Measurements from ENCODE around the gene MCM6. TPM values are rescaled to one million over a fixed set of nuclear protein-coding genes. Genes with fewer than 3 reads are reported as not detected.

MCM6 gene
- total RNA-seq, 1 experiment from 2014 or later, result 113 TPM

DNA sequence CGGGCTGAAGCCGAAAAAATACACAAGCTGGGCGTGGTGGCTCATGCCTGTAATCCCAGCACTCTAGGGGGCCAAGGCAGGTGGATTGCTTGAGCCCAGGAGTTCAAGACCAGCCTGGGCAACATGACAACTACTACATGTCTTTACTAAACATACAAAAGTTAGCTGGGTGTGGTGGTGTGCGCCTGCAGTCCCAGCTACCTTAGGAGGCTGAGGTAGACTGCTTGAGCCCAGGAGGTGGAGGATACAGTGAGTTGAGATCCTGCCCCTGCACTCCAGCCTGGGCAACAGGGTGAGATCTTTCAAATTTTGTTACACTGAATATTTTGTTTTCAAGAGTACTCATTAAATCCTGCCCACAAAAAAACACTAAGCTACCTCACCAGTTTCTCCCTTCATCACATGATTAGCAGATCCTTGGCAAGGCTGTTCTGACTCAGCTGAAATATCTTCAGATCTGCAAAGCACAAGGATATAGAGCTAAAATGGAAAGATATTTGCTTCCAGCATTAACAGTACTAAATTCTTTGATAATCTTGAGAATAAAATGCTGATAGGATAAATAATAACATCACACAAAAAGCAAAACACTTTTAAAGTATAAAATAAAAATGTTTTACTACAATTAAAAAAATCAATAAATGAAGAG lies 28.2 kb upstream of the MCM6 start:
- Histone ChIP-seq H3K18ac (ENCODE audit: insufficient read length, low read depth, low read length) (no peak overlapping the region), H3T11ph (ENCODE audit: low read length) (no peak overlapping the region), H2BK20ac (ENCODE audit: low read depth, low read length, poor library complexity, severe bottlenecking) (no peak overlapping the region), H3K23ac (ENCODE audit: insufficient read length, low read depth, low read length) (no peak overlapping the region), H4K5ac (ENCODE audit: insufficient read length, low read depth, low read length) (no peak overlapping the region), H3K79me2 (ENCODE audit: insufficient read depth, low read length) (no peaks in the 10 kb centered on the region), H2BK120ac (ENCODE audit: low read depth, low read length, poor library complexity, severe bottlenecking) (no peak overlapping the region), H2AFZ (ENCODE audit: low read length) (no peak overlapping the region), H3K27ac (ENCODE audit: insufficient read length, low read depth, low read length) (no peak overlapping the region), H3K14ac (ENCODE audit: insufficient read depth, low read length) (no peak overlapping the region), H3K79me1 (ENCODE audit: insufficient read depth, low read depth, low read length, poor library complexity, severe bottlenecking) (no peaks in the 10 kb centered on the region), H3K27me3 (ENCODE audit: insufficient read depth, low read length) (no peaks in the 10 kb centered on the region), H2AK5ac (ENCODE audit: insufficient read length, low read length) (no peak overlapping the region), H3K56ac (ENCODE audit: insufficient read length, low read depth, low read length) (no peak overlapping the region), H3K23me2 (ENCODE audit: insufficient read length, low read depth, low read length, poor library complexity, severe bottlenecking) (no peaks in the 10 kb centered on the region), H3K9me3 (ENCODE audit: control insufficient read depth, low read depth, low read length) (no peaks in the 10 kb centered on the region), H2BK12ac (ENCODE audit: insufficient read length, low read depth, low read length) (no peak overlapping the region), H2BK15ac (ENCODE audit: low read depth, low read length) (no peak overlapping the region), H3K4me2 (ENCODE audit: insufficient read depth, insufficient read length, low read length) (no peak overlapping the region), H4K8ac (replicated peaks; ENCODE audit: insufficient read length, low read depth, low read length) (no peak overlapping the region), H4K20me1 (ENCODE audit: control insufficient read depth, insufficient read depth, insufficient read length) (no peaks in the 10 kb centered on the region), H4K91ac (ENCODE audit: insufficient read length, low read depth, low read length) (no peak overlapping the region), H3K4me1 (ENCODE audit: insufficient read depth, low read length) (no peaks in the 10 kb centered on the region), H2BK5ac (ENCODE audit: insufficient read length, low read length) (no peak overlapping the region), H3K4ac (ENCODE audit: low read depth, low read length) (no peak overlapping the region), H3K9ac (ENCODE audit: extremely low read depth, insufficient read length, low read length) (no peak overlapping the region)
- Mint-ChIP-seq H3K27ac (peak overlapping the region in 1 of 3 experiments; percentile 74; a peak in 1 of 7 replicates), H3K36me3 (ENCODE audit: insufficient read depth in 1 of 3, low read depth in 3 of 3) (peaks cover 7 to 37% (median 36%) of the 10 kb centered on the region in 3 experiments; a peak in 6 of 7 replicates), H3K4me1 (peaks cover 3 to 11% of the 10 kb centered on the region in 2 experiments), H3K4me3 (no peak overlapping the region), H3K27me3 (ENCODE audit: low read depth) (no peaks in the 10 kb centered on the region), H3K9me3 (no peaks in the 10 kb centered on the region)
- no peak for DNase-seq
- WGBS (ENCODE audit: extremely low coverage, insufficient read length, low lambda C conversion rate), result no CpG with 5 or more reads among the region's 4 CpGs
- TF ChIP-seq, protein P1, sequence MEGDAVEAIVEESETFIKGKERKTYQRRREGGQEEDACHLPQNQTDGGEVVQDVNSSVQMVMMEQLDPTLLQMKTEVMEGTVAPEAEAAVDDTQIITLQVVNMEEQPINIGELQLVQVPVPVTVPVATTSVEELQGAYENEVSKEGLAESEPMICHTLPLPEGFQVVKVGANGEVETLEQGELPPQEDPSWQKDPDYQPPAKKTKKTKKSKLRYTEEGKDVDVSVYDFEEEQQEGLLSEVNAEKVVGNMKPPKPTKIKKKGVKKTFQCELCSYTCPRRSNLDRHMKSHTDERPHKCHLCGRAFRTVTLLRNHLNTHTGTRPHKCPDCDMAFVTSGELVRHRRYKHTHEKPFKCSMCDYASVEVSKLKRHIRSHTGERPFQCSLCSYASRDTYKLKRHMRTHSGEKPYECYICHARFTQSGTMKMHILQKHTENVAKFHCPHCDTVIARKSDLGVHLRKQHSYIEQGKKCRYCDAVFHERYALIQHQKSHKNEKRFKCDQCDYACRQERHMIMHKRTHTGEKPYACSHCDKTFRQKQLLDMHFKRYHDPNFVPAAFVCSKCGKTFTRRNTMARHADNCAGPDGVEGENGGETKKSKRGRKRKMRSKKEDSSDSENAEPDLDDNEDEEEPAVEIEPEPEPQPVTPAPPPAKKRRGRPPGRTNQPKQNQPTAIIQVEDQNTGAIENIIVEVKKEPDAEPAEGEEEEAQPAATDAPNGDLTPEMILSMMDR (conservative IDR thresholded peaks at IDR 0.05), result no peak

All from H9 (cell line).